Sigmoid colon (tissue), 3 donors: Measurements from ENCODE around the gene ZFPM1.

Experiments
- CTCF ChIP-seq, 4 experiments: fragments of 450-650 bp in 3 of 4; fragments of 200-600 bp in 1 of 4; IDR thresholded peaks; one replicate each; pipeline ENCODE4 v1.5.1; 2016 to 2019; ENCODE audit warnings: antibody characterized with exemption in 4 of 4, mild to moderate bottlenecking in 3 of 4, moderate library complexity in 2 of 4
- POLR2A ChIP-seq, 2 donors: fragments of 450-650 bp; IDR thresholded peaks; one replicate each; pipeline ENCODE4 v1.6.1; 2016; ENCODE audit warnings: antibody characterized with exemption in 2 of 2, mild to moderate bottlenecking in 2 of 2, moderate library complexity in 2 of 2

GRCh38 chr16:88459366-88460073, 6.4 kb downstream of the ZFPM1 start:
- no peak for TF ChIP-seq CTCF (IDR thresholded peaks at IDR 0.05)
- TF ChIP-seq POLR2A (IDR thresholded peaks at IDR 0.05), result no peak
